H1 (cell line): ENCODE measurements around the gene PLBD1. TPM values are rescaled to one million over a fixed set of nuclear protein-coding genes. Genes with fewer than 3 reads are reported as not detected.

Experiments used
- CTCF ChIA-PET: fragments of 300-600 bp; sonication (Branson Sonifier 250); formaldehyde crosslinking; loops from one replicate; lab custom pipeline; 2021; ENCODE audit not compliant: partially characterized antibody; lab: Charles Lee
- POLR2A ChIA-PET: fragments of 300-600 bp; sonication (Branson Sonifier 250); formaldehyde crosslinking; loops from one replicate; lab custom pipeline; 2021; ENCODE audit warnings: inconsistent platforms; ENCODE audit not compliant: partially characterized antibody; lab: Charles Lee
- DNase-seq, 2 experiments: peaks; one replicate each; pipeline versions ENCODE4 v3.0.0 to v3.0.0-alpha.2; 2010 to 2022; ENCODE audit warnings: low spot score in 2 of 2, low read depth in 1 of 2, mixed read lengths in 1 of 2
- FAIRE-seq: peaks from 2 replicates; lab custom pipeline; 2011; peaks lifted over from hg19 to GRCh38; lab: Jason Lieb, UNC
- H2AFZ ChIP-seq: 2 replicates; pipeline ENCODE4 v1.8.1; 2012; ENCODE audit warnings: low read length, inconsistent platforms
- H2AK5ac ChIP-seq: 2 replicates; pipeline ENCODE4 v1.6.1; 2013; ENCODE audit warnings: low read depth, low read length
- H2BK120ac ChIP-seq: replicated peaks from 2 replicates; pipeline ENCODE3; 2013; ENCODE audit warnings: low read depth, low read length, inconsistent platforms
- H2BK12ac ChIP-seq: 2 replicates; pipeline ENCODE4 v1.6.1; 2013; ENCODE audit warnings: low read depth, low read length
- H2BK15ac ChIP-seq: 2 replicates; pipeline ENCODE4 v1.6.1; 2013; ENCODE audit warnings: low read length
- H2BK20ac ChIP-seq: 2 replicates; pipeline ENCODE4 v1.6.1; 2013; ENCODE audit warnings: low read length
- H2BK5ac ChIP-seq: 2 replicates; pipeline ENCODE4 v1.6.1; 2013; ENCODE audit warnings: low read depth, low read length
- H3K14ac ChIP-seq: 2 replicates; pipeline ENCODE4 v1.6.1; 2013; ENCODE audit warnings: inconsistent platforms; ENCODE audit not compliant: insufficient read length
- H3K18ac ChIP-seq: 2 replicates; pipeline ENCODE4 v1.6.1; 2013; ENCODE audit warnings: low read length; ENCODE audit errors: extremely low read depth
- H3K23ac ChIP-seq: 2 replicates; pipeline ENCODE4 v1.6.1; 2013; ENCODE audit warnings: inconsistent platforms; ENCODE audit not compliant: insufficient read length
- H3K23me2 ChIP-seq: 2 replicates; pipeline ENCODE4 v1.6.1; 2013; ENCODE audit warnings: low read depth, low read length
- H3K27ac ChIP-seq: 2 replicates; pipeline ENCODE4 v1.6.1; 2011; ENCODE audit warnings: low read depth, low read length, inconsistent platforms
- H3K27me3 ChIP-seq, 4 experiments: replicated peaks in 1 of 4; 1 replicate in 1 of 4; 2 replicates in 3 of 4; pipeline versions ENCODE4 v1.6.1 to v1.8.1; 2011 to 2013; ENCODE audit warnings: low read length in 3 of 4, mild to moderate bottlenecking in 3 of 4, inconsistent platforms in 2 of 4, mixed read lengths in 2 of 4, moderate library complexity in 1 of 4; ENCODE audit not compliant: control insufficient read depth in 3 of 4, insufficient read depth in 3 of 4; ENCODE audit errors: extremely low read depth in 1 of 4
- H3K36me3 ChIP-seq, 4 experiments: 2 replicates each; pipeline versions ENCODE4 v1.6.1 to v1.8.1; 2011 to 2013; ENCODE audit warnings: mild to moderate bottlenecking in 4 of 4, low read length in 3 of 4, moderate library complexity in 2 of 4, control low read depth in 1 of 4, inconsistent platforms in 1 of 4; ENCODE audit not compliant: insufficient read depth in 4 of 4, control insufficient read depth in 2 of 4
- H3K4ac ChIP-seq: replicated peaks from 2 replicates; pipeline ENCODE3; 2013; ENCODE audit warnings: low read length, low read depth, mixed read lengths, inconsistent platforms; ENCODE audit not compliant: insufficient read length
- H3K4me1 ChIP-seq, 4 experiments: replicated peaks in 1 of 4; 1 replicate in 1 of 4; 2 replicates in 3 of 4; pipeline versions ENCODE4 v1.6.1 to v1.8.1; 2011 to 2013; ENCODE audit warnings: low read length in 3 of 4, inconsistent platforms in 2 of 4, mixed read lengths in 1 of 4; ENCODE audit not compliant: insufficient read depth in 4 of 4, control insufficient read depth in 3 of 4
- H3K4me2 ChIP-seq, 2 experiments: 2 replicates each; pipeline versions ENCODE4 v1.6.1 to v1.8.1; 2011 to 2013; ENCODE audit warnings: low read depth in 2 of 2, low read length in 2 of 2, control low read depth in 1 of 2, inconsistent platforms in 1 of 2, mild to moderate bottlenecking in 1 of 2; ENCODE audit not compliant: insufficient read depth in 1 of 2
- H3K4me3 ChIP-seq, 4 experiments: fragments of 200-600, 300-600 bp in 1 of 4; sonication (generic), shearing (Covaris generic), sonication (Bioruptor Twin) in 1 of 4; 2 replicates each; pipeline versions ENCODE4 v1.5.1 to v1.8.1; 2011 to 2016; ENCODE audit warnings: low read length in 4 of 4, low read depth in 3 of 4, control low read depth in 2 of 4, inconsistent platforms in 2 of 4, mild to moderate bottlenecking in 2 of 4, mixed read lengths in 1 of 4, moderate library complexity in 1 of 4; ENCODE audit not compliant: insufficient read depth in 2 of 4; ENCODE audit errors: extremely low read depth in 1 of 4
- H3K56ac ChIP-seq: replicated peaks from 2 replicates; pipeline ENCODE3; 2013; ENCODE audit warnings: low read depth, mild to moderate bottlenecking, mixed read lengths, low read length, inconsistent platforms; ENCODE audit not compliant: insufficient read length
- H3K79me1 ChIP-seq: 2 replicates; pipeline ENCODE4 v1.6.1; 2013; ENCODE audit warnings: low read depth, low read length, control low read depth
- H3K79me2 ChIP-seq, 2 experiments: 2 replicates each; pipeline versions ENCODE4 v1.6.1 to v1.8.1; 2012 to 2013; ENCODE audit warnings: low read length in 2 of 2, mild to moderate bottlenecking in 2 of 2, inconsistent platforms in 1 of 2; ENCODE audit not compliant: insufficient read depth in 2 of 2, control insufficient read depth in 1 of 2
- H3K9ac ChIP-seq, 4 experiments: replicated peaks in 1 of 4; 1 replicate in 1 of 4; 2 replicates in 3 of 4; pipeline versions ENCODE4 v1.6.1 to v1.8.1; 2011 to 2013; ENCODE audit warnings: low read depth in 3 of 4, low read length in 3 of 4, control low read depth in 2 of 4, mild to moderate bottlenecking in 2 of 4, moderate library complexity in 2 of 4, inconsistent platforms in 1 of 4; ENCODE audit errors: extremely low read depth in 1 of 4
- H3K9me3 ChIP-seq, 2 experiments: 2 replicates each; pipeline versions ENCODE4 v1.6.1 to v1.8.1; 2012 to 2013; ENCODE audit warnings: mild to moderate bottlenecking in 2 of 2, moderate library complexity in 2 of 2, control low read depth in 1 of 2, inconsistent platforms in 1 of 2, low read depth in 1 of 2, low read length in 1 of 2, mixed read lengths in 1 of 2; ENCODE audit not compliant: insufficient read depth in 2 of 2
- H4K20me1 ChIP-seq, 2 experiments: replicated peaks in 1 of 2; 2 replicates each; pipeline versions ENCODE3 to v1.8.1; 2011 to 2013; ENCODE audit warnings: inconsistent platforms in 2 of 2, low read length in 2 of 2, mild to moderate bottlenecking in 1 of 2; ENCODE audit not compliant: insufficient read depth in 2 of 2, control insufficient read depth in 1 of 2
- H4K5ac ChIP-seq: 2 replicates; pipeline ENCODE4 v1.6.1; 2013; ENCODE audit warnings: low read length, low read depth, mixed read lengths, inconsistent platforms; ENCODE audit not compliant: insufficient read length
- H4K8ac ChIP-seq: 2 replicates; pipeline ENCODE4 v1.8.0; 2013; ENCODE audit warnings: mild to moderate bottlenecking, moderate library complexity, low read length, inconsistent platforms; ENCODE audit not compliant: insufficient read depth; ENCODE audit errors: extremely low read depth
- H4K91ac ChIP-seq: replicated peaks from 2 replicates; pipeline ENCODE3; 2013; ENCODE audit warnings: low read length, mixed read lengths, inconsistent platforms; ENCODE audit not compliant: insufficient read length
- ATF3 ChIP-seq: IDR thresholded peaks from 2 replicates; pipeline ENCODE4 v1.6.1; 2011; ENCODE audit warnings: low read depth, mild to moderate bottlenecking, low read length; ENCODE audit not compliant: insufficient read depth
- CTCF ChIP-seq, 3 experiments: IDR thresholded peaks; 1 replicate in 2 of 3; 2 replicates in 1 of 3; pipeline versions ENCODE4 v1.5.1 to v1.6.1; 2011; ENCODE audit warnings: low read length in 3 of 3, mild to moderate bottlenecking in 3 of 3, inconsistent platforms in 2 of 3, low read depth in 1 of 3, moderate library complexity in 1 of 3; ENCODE audit not compliant: insufficient read depth in 1 of 3; ENCODE audit errors: control extremely low read depth in 1 of 3
- EZH2 ChIP-seq: fragments of 200-600 bp; sonication (generic); IDR thresholded peaks from 2 replicates; pipeline ENCODE4 v1.7.1; 2012; ENCODE audit warnings: low read depth, mild to moderate bottlenecking, moderate library complexity, low read length, inconsistent platforms; ENCODE audit not compliant: severe bottlenecking
- FOSL1 ChIP-seq: IDR thresholded peaks from 2 replicates; pipeline ENCODE4 v1.6.1; 2011; ENCODE audit warnings: mild to moderate bottlenecking, low read depth, low read length, moderate library complexity; ENCODE audit not compliant: insufficient read depth
- HDAC6 ChIP-seq: IDR thresholded peaks from one replicate; pipeline ENCODE4 v1.7.1; 2012; ENCODE audit warnings: low read depth, mild to moderate bottlenecking, inconsistent platforms, low read length, moderate library complexity
- RAD21 ChIP-seq, 2 experiments: IDR thresholded peaks in 1 of 2; conservative IDR thresholded peaks in 1 of 2; 2 replicates each; pipeline ENCODE4 v1.6.1; 2011; ENCODE audit warnings: low read depth in 2 of 2, low read length in 2 of 2, improper control_type of control experiment in 1 of 2, inconsistent platforms in 1 of 2, mild to moderate bottlenecking in 1 of 2, moderate library complexity in 1 of 2
- SIN3A ChIP-seq, 2 experiments: IDR thresholded peaks in 1 of 2; conservative IDR thresholded peaks in 1 of 2; 2 replicates each; pipeline ENCODE4 v1.6.1; 2011 to 2012; ENCODE audit warnings: low read length in 2 of 2, improper control_type of control experiment in 1 of 2, low read depth in 1 of 2, mild to moderate bottlenecking in 1 of 2
- SP2 ChIP-seq: IDR thresholded peaks from 2 replicates; pipeline ENCODE4 v1.6.1; 2012; ENCODE audit warnings: mild to moderate bottlenecking, low read length, inconsistent platforms
- TCF12 ChIP-seq: IDR thresholded peaks from 2 replicates; pipeline ENCODE4 v1.6.1; 2011; ENCODE audit warnings: low read depth, mild to moderate bottlenecking, low read length
- TEAD4 ChIP-seq: IDR thresholded peaks from 2 replicates; pipeline ENCODE4 v1.6.1; 2012; ENCODE audit warnings: low read depth, low read length, inconsistent platforms, mixed read lengths
- WGBS, 2 experiments: shearing (Covaris generic) in 1 of 2; methylation state at CpG; one replicate each; pipeline versions ENCODE4 v1.1.6 to v1.1.7; 2013 to 2015; ENCODE audit warnings: low lambda C conversion rate in 2 of 2, mixed read lengths in 2 of 2, inconsistent platforms in 1 of 2, low coverage in 1 of 2, missing lambda C conversion rate in 1 of 2; ENCODE audit not compliant: insufficient replicate concordance in 2 of 2, insufficient coverage in 1 of 2, insufficient read length in 1 of 2; ENCODE audit errors: extremely low coverage in 1 of 2, missing lambda C conversion rate in 1 of 2; 5-methylcytosine and 5-hydroxymethylcytosine counted together
- polyA plus RNA-seq, 7 experiments: library from polyadenylated mRNA; depleted of rRNA in 3 of 7; stranded (reverse) in 5 of 7; unstranded in 2 of 7; fragments of >200 nt in 5 of 7; fragments of 200-250 nt in 2 of 7; gene quantifications; 1 replicate in 5 of 7; 2 replicates in 1 of 7; 4 replicates in 1 of 7; pipeline versions ENCODE4 v1.2.1 to v1.2.3, GENCODE V29; 2011 to 2013; ENCODE audit warnings: missing spikeins in 2 of 7, mixed read lengths in 2 of 7
- total RNA-seq: library from RNA; stranded (reverse); fragmentation: NEBNext Ultra II Directional; extraction: Animal tissue kit (Norgen Biotek cat#: 25700); gene quantifications from 2 replicates; pipeline ENCODE4 v1.2.1, GENCODE V29; 2021

Gene PLBD1
- total and polyA plus RNA-seq, 2 of the 8 experiments (the other 6 are each of a cell fraction or from before 2014, with no cell fraction given), result 6.3 to 12.3 TPM

- FAIRE-seq (no peak), DNase-seq (no peak)
- no peak overlapping the region for H3K18ac ChIP-seq
- H3K14ac ChIP-seq, result no peak overlapping the region
- no peak overlapping the region for H2AK5ac ChIP-seq
- no peak overlapping the region for H3K23ac ChIP-seq
- no peak overlapping the region for H2BK12ac ChIP-seq
- peaks cover 2% of the 10 kb centered on the region; the same call in 1 of the 2 replicates for H3K23me2 ChIP-seq
- no peak overlapping the region for H2BK20ac ChIP-seq
- no peak overlapping the region for H4K5ac ChIP-seq
- no peaks in the 10 kb centered on the region for H3K79me2 ChIP-seq
- H2AFZ ChIP-seq, result no peak overlapping the region
- H3K4me3 ChIP-seq, result no peak overlapping the region
- no peaks in the 10 kb centered on the region for H4K20me1 ChIP-seq
- H3K9me3 ChIP-seq, result no peaks in the 10 kb centered on the region
- H4K8ac ChIP-seq, result no peak overlapping the region
- CTCF ChIA-PET, result interaction anchor here (0.9 to 3.4 kb wide), 16 partner anchors 9 to 335 kb away, joined by 3 to 31 read pairs (median 5); no protein-coding TSS in a partner anchor
- H2BK120ac ChIP-seq, result no peak overlapping the region
- no peaks in the 10 kb centered on the region; the same call in 1 of the 2 replicates for H3K79me1 ChIP-seq
- H3K9ac ChIP-seq, result no peak overlapping the region
- H3K27ac ChIP-seq, result no peak overlapping the region
- POLR2A ChIA-PET, result no interaction called here
- H3K27me3 ChIP-seq, result peaks cover 0 to 2% (median 0%) of the 10 kb centered on the region in 4 experiments; a peak in 2 of 7 replicates
- H2BK15ac ChIP-seq, result no peak overlapping the region
- no peak overlapping the region for H2BK5ac ChIP-seq
- no peak overlapping the region for H4K91ac ChIP-seq
- WGBS, 2 experiments, result 89% methylated on average over 5 of the region's 5 CpGs; no CpG with 5 or more reads in 1 of the 2 experiments
- peaks cover 0 to 2% (median 0%) of the 10 kb centered on the region in 4 experiments; a peak in 1 of 7 replicates for H3K4me1 ChIP-seq
- H3K4me2 ChIP-seq, result no peak overlapping the region
- H3K4ac ChIP-seq, result no peak overlapping the region
- no peaks in the 10 kb centered on the region for H3K36me3 ChIP-seq
- no peak overlapping the region for H3K56ac ChIP-seq
- TF ChIP-seq FOSL1 (no peak), HDAC6 (no peak), CTCF (IDR thresholded peaks at IDR 0.05; ENCODE audit: control extremely low read depth in 1 of 3, insufficient read depth in 1 of 3, low read depth in 1 of 3, low read length in 3 of 3) (no peak), RAD21 (IDR thresholded peaks at IDR 0.05 in 1 of 2, conservative IDR thresholded peaks at IDR 0.05 in 1 of 2; ENCODE audit: low read depth in 2 of 2, low read length in 2 of 2) (no peak), TCF12 (no peak), TEAD4 (no peak), EZH2 (no peak), SIN3A (conservative IDR thresholded peaks at IDR 0.05 in 1 of 2, IDR thresholded peaks at IDR 0.05 in 1 of 2; ENCODE audit: low read depth in 1 of 2, low read length in 2 of 2) (no peak), ATF3 (no peak), SP2 (no peak)
Measured at GRCh38 chr12:14573118-14573517, 5.4 kb upstream of the PLBD1 start.
